ENCODE measurements around the gene FOXL2. TPM values are rescaled to one million over a fixed set of nuclear protein-coding genes. Genes with fewer than 3 reads are reported as not detected.
A peak's percentile ranks its signal among the peaks of the same experiment; 100 is the strongest.

FOXL2 gene
- total and polyA plus RNA-seq, 9 of the 15 experiments (the other 6 are each of a cell fraction or from before 2014, with no cell fraction given) = 0.27 to 22.1 (median 3.2) TPM

- TF ChIP-seq, protein P1, sequence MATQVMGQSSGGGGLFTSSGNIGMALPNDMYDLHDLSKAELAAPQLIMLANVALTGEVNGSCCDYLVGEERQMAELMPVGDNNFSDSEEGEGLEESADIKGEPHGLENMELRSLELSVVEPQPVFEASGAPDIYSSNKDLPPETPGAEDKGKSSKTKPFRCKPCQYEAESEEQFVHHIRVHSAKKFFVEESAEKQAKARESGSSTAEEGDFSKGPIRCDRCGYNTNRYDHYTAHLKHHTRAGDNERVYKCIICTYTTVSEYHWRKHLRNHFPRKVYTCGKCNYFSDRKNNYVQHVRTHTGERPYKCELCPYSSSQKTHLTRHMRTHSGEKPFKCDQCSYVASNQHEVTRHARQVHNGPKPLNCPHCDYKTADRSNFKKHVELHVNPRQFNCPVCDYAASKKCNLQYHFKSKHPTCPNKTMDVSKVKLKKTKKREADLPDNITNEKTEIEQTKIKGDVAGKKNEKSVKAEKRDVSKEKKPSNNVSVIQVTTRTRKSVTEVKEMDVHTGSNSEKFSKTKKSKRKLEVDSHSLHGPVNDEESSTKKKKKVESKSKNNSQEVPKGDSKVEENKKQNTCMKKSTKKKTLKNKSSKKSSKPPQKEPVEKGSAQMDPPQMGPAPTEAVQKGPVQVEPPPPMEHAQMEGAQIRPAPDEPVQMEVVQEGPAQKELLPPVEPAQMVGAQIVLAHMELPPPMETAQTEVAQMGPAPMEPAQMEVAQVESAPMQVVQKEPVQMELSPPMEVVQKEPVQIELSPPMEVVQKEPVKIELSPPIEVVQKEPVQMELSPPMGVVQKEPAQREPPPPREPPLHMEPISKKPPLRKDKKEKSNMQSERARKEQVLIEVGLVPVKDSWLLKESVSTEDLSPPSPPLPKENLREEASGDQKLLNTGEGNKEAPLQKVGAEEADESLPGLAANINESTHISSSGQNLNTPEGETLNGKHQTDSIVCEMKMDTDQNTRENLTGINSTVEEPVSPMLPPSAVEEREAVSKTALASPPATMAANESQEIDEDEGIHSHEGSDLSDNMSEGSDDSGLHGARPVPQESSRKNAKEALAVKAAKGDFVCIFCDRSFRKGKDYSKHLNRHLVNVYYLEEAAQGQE (IDR thresholded peaks at IDR 0.05; ENCODE audit: borderline replicate concordance) = 0 out of 2 replicates have a peak, but pooled peaks have one; percentile 2
- TF ChIP-seq, protein P1 (CRISPR knock-in tag; IDR thresholded peaks at IDR 0.05; ENCODE audit: low read depth) = no peak
- TF ChIP-seq CEBPB (tag; IDR thresholded peaks at IDR 0.05) = 0 out of 2 replicates have a peak, but pooled peaks have one; percentile 12
- peak; percentile 24; the same call in 1 of the 2 replicates for TF ChIP-seq SMARCE1 (IDR thresholded peaks at IDR 0.05)
- TF ChIP-seq FOSL1 (tag; conservative IDR thresholded peaks at IDR 0.05) = no peak
- no peak for TF ChIP-seq IRF2 (CRISPR knock-in tag; IDR thresholded peaks at IDR 0.05)
- TF ChIP-seq UBTF (IDR thresholded peaks at IDR 0.05; ENCODE audit: borderline replicate concordance in 1 of 2, low read depth in 2 of 2, low read length in 2 of 2) = peak in 1 of 2 experiments; percentile 10; a peak in 1 of 4 replicates
- peak; percentile 59; the same call in 1 of the 2 replicates for TF ChIP-seq ARID4B (CRISPR knock-in tag; IDR thresholded peaks at IDR 0.05)
- TF ChIP-seq ZNF395 (CRISPR knock-in tag; IDR thresholded peaks at IDR 0.05) = no peak
These were observed 671 bp upstream of the FOXL2 start (continued) for GRCh38 chr3:138947495-138948121.
